Measurements from ENCODE around the gene SSNA1.
A peak's percentile ranks its signal among the peaks of the same experiment; 100 is the strongest.

SSNA1 gene

GRCh38 chr9:137199411-137200121 lies 11.1 kb downstream of the SSNA1 start:
- peak; percentile 52 for DNase-seq (ENCODE audit: low read depth, low spot score)

GRCh38 chr9:137200311-137201204 lies 12.1 kb downstream of the SSNA1 start, which contains the start of gene TPRN:
TSS of gene TPRN (minus strand) at chr9:137200741. CDS start at chr9:137200711, 30 bp downstream.
- peak; percentile 100 for DNase-seq (ENCODE audit: low read depth, low spot score)

GRCh38 chr9:137201205-137201868 lies 12.9 kb downstream of the SSNA1 start:
- DNase-seq (ENCODE audit: low read depth, low spot score): no peak

- DNase-seq (ENCODE audit: low read depth, low spot score): no peak
Measured at GRCh38 chr9:137202966-137203365, 14.5 kb downstream of the SSNA1 start.

GRCh38 chr9:137204731-137205125 lies 16.3 kb downstream of the SSNA1 start:
- DNase-seq (ENCODE audit: low read depth, low spot score): no peak

- DNase-seq (ENCODE audit: low read depth, low spot score): peak; percentile 95
Measured at GRCh38 chr9:137205126-137206069, 16.9 kb downstream of the SSNA1 start, which contains the start of the genes NDOR1 and TMEM203. TSS of gene NDOR1 (plus strand) at chr9:137205700. CDS start at chr9:137205778, 78 bp downstream. TSS of gene TMEM203 (minus strand) at chr9:137205648. CDS start at chr9:137205414, 234 bp downstream.

GRCh38 chr9:137206602-137207001 lies 18.1 kb downstream of the SSNA1 start:
- no peak for DNase-seq (ENCODE audit: low read depth, low spot score)

- DNase-seq (ENCODE audit: low read depth, low spot score): no peak
Measured at GRCh38 chr9:137211532-137211931, 23.1 kb downstream of the SSNA1 start.

DNA sequence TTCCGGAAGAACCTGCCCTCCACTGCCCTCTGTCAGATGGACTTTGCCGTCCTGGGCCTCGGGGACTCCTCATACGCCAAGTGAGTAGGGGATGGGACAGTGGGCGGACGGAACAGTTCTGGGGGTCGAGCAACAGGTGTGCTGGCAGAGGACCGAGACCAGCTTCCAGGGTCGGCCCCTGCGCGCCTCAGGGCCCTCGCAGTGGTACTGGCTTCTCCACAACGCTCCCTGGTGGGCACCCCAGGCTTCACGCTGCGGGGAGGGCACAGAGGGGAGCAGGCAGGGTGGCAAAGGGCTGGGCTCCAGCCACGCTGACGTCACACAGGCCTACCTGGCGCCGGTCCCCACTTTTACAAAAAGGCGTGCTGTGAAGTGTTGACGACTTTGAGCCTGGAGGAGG lies 24.0 kb downstream of the SSNA1 start:
- no peak for DNase-seq (ENCODE audit: low read depth, low spot score)

DNA sequence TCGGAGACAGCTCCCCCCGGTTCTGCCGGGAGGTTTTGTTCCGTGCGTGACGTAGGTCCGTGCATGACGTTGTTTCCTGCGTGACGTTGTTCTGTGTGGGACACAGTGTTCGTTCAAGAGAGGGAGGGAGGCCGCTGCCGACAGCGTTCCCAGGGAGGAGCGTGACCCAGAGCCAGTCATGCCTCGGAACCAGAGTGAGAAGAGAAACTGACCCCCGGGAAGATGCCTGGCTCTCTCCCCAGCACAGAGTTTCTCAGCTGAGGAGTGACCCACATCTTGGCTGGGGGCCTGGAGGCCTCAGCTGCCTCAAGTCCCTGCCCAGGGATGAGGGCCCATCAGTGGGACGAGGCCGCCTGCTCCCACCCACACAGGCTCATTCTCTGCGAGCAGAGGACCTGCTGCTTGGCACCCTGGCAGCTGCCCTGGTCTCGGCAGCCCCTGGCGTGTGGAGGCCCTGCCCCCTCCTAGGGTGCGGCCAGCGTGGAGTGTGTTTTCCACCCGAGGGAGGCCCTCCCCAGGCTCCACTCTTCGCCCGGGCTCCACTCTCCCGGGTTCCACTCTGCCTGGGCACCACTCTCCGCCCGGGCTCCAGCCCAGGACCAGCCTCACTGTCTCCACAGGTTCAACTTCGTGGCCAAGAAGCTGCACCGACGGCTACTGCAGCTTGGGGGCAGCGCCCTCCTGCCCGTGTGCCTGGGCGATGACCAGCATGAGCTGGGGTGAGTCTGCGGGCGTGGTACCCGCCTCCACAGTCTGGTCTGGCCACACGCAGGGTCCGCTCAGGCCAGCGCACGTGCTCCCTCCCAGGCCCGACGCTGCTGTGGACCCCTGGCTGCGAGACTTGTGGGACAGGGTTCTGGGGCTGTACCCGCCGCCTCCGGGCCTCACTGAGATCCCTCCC lies 24.9 kb downstream of the SSNA1 start:
- no peak for DNase-seq (ENCODE audit: low read depth, low spot score)

DNA sequence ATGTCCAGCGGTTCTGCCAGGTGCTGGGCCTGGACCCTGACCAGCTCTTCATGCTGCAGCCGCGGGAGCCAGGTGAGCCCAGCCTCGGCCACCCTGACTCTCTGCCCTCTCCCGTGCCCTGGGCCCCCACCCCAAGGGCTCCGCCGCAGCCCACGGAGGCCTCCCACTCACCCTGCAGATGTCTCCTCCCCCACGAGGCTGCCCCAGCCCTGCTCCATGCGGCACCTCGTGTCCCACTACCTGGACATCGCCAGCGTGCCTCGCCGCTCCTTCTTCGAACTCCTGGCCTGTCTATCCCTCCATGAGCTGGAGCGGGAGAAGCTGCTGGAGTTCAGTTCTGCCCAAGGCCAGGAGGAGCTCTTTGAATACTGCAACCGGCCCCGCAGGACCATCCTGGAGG lies 26.1 kb downstream of the SSNA1 start:
- DNase-seq (ENCODE audit: low read depth, low spot score): no peak

DNA sequence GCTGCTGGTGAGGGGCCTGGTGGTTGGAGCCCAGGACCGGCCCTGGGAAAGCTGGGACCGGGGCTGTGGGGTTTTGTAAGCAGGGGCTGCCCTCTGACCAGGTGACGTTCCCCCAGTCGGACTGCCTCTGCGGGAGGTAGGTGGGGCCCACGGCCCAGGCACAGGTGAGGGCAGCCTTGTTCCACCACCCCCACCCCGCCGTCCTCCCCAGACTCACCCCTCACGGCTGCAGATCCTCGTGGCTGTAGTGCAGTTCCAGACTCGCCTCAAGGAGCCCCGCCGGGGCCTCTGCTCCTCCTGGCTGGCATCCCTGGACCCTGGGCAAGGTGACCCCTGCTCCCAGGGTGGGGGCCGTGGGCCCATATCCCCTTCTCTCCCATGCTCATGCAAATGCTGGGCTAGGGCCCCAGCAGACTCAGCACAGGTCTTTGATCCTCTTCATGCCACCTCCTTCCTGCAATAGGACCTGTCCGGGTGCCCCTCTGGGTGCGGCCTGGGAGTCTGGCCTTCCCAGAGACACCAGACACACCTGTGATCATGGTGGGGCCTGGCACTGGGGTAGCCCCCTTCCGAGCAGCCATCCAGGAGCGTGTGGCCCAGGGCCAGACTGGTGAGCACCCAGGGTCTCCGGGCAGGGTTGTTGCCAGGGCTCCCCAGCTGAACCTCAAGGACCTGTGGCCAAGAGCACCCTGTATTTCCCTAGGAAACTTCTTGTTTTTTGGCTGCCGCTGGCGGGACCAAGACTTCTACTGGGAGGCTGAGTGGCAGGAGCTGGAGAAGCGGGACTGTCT lies 26.9 kb downstream of the SSNA1 start:
- no peak for DNase-seq (ENCODE audit: low read depth, low spot score)

GRCh38 chr9:137216188-137216965 lies 27.9 kb downstream of the SSNA1 start:
- no peak for DNase-seq (ENCODE audit: low read depth, low spot score)

DNA sequence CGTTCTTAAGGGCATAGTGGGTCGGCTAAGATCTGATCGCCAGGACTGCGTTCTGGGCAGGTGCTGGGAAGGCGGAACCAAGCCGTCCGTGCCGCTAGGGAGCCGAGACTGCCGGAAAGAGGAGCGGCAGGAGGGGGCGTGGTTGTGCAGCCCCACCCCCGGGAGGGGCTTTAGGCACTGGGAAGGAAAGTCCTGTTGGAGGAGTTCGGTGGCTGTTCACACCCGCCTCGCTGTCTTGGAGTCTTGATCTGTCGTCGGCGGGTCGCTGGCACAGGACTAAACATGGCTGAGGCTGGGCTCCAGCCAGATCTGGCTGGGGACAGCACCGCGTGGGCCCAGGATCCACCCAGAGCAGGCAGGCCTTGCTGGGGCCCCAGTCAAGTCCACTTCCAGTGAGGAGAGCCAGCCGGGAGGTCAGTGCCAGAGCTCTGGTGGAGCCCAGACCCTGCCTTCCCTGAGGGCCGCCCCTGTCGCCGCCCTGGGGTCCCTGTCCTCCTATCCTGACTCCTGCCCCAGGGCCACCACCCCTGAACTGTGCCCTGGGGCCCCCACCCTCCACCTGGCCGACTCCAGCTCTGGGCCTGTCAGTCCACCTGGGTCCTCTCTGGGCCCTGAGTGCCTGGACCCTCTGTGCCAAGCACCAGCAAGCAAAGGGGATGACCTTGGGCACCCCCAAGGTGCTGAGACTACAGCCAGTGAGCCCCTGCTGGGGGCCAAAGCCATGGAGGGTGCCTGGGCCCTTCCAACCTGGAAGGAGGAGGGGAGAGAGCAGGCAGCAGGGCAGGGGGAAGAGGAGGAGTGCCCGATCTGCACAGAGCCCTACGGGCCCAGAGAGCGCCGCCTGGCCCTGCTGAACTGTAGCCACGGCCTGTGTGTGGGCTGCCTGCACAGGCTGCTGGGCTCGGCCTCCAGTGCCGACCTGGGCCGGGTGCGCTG lies 29.1 kb downstream of the SSNA1 start:
- DNase-seq (ENCODE audit: low read depth, low spot score): peak; percentile 16

DNA sequence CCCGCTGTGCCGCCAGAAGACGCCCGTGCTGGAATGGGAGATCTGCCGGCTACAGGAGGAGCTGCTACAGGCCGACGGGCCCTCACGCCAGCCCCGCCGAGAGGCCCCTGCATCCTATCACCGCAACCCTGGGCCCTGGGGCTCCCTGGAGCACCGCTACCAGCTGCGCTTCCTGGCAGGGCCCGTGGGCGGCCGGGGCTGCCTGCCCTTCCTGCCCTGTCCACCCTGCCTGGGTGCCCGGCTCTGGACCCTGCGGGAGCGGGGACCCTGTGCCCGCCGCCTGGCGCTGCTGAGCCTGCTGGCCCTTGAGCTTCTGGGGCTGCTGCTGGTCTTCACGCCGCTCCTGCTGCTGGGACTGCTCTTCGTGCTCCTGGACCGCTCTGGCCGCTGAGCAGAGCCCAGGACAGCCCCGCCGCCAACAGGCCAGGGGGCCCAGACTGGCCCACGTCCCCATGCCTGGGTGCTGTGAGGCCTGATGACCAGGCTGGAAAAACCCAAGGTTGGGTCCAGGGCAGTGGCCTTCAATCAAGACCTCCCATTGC lies 29.8 kb downstream of the SSNA1 start:
- DNase-seq (ENCODE audit: low read depth, low spot score): no peak

GRCh38 chr9:137218754-137219271 lies 30.3 kb downstream of the SSNA1 start:
- peak; percentile 53 for DNase-seq (ENCODE audit: low read depth, low spot score)
